ENCODE data around the gene C16orf92. TPM values are rescaled to one million over a fixed set of nuclear protein-coding genes. Genes with fewer than 3 reads are reported as not detected.

The C16orf92 gene
- total and polyA plus RNA-seq, 2 of the 13 experiments (the other 11 are each of a cell fraction or from before 2014, with no cell fraction given): not detected

DNA sequence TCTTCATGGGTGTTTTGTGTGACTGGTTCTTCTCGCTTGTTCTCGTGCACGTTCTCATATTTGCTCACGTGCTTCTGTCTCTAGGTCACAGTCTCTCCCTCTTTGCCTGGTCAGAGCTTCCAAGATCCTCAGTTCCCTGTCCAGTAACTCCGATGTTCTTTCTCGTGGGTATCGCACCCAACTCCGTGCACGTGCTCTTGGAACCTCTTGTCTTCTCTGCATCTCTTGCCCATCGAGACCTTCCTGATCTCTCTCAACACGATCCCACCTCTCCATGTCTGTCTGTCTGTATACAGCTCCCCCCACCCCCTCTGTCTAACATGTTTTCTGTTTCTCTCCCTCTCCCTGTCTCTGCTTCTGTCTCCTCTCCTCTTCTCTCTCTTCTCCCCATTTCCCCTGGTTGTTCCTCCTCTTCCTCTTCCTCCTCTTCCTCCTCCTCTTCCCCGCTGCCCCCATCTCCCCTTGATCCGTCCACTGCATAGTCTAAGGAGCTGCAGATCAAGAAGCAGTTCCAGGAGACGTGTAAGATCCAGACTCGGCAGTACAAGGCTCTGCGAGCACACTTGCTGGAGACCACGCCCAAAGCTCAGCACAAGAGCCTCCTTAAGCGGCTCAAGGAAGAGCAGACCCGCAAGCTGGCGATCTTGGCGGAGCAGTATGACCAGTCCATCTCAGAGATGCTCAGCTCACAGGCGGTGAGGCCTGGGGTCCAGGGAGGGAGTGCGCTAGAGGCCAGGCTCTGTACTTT lies 33.7 kb upstream of the C16orf92 start (continued):
- TF ChIP-seq, protein P1, sequence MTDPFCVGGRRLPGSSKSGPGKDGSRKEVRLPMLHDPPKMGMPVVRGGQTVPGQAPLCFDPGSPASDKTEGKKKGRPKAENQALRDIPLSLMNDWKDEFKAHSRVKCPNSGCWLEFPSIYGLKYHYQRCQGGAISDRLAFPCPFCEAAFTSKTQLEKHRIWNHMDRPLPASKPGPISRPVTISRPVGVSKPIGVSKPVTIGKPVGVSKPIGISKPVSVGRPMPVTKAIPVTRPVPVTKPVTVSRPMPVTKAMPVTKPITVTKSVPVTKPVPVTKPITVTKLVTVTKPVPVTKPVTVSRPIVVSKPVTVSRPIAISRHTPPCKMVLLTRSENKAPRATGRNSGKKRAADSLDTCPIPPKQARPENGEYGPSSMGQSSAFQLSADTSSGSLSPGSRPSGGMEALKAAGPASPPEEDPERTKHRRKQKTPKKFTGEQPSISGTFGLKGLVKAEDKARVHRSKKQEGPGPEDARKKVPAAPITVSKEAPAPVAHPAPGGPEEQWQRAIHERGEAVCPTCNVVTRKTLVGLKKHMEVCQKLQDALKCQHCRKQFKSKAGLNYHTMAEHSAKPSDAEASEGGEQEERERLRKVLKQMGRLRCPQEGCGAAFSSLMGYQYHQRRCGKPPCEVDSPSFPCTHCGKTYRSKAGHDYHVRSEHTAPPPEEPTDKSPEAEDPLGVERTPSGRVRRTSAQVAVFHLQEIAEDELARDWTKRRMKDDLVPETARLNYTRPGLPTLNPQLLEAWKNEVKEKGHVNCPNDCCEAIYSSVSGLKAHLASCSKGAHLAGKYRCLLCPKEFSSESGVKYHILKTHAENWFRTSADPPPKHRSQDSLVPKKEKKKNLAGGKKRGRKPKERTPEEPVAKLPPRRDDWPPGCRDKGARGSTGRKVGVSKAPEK (CRISPR knock-in tag; IDR thresholded peaks at IDR 0.05; ENCODE audit: borderline replicate concordance): no peak
- TF ChIP-seq LBX2 (CRISPR knock-in tag; IDR thresholded peaks at IDR 0.05; ENCODE audit: borderline replicate concordance) (no peak), ZFP37 (CRISPR knock-in tag; IDR thresholded peaks at IDR 0.05; ENCODE audit: borderline replicate concordance) (no peak), ZSCAN21 (CRISPR knock-in tag; IDR thresholded peaks at IDR 0.05; ENCODE audit: borderline replicate concordance) (no peak)

- Histone ChIP-seq H3K4me2 (ENCODE audit: low read depth, low read length) (no peak overlapping the region), H3K4me3 (replicated peaks in 1 of 3; ENCODE audit: insufficient read depth in 1 of 3, low read depth in 2 of 3, low read length in 3 of 3) (no peak overlapping the region), H3K4me1 (ENCODE audit: insufficient read depth, low read length) (peaks cover 8% of the 10 kb centered on the region), H2AFZ (ENCODE audit: low read length) (no peak overlapping the region), H3K27ac (ENCODE audit: extremely low read length, insufficient read depth, low read length) (no peak overlapping the region), H3K9me3 (ENCODE audit: low read length) (no peaks in the 10 kb centered on the region), H3K27me3 (ENCODE audit: control insufficient read depth in 1 of 2, insufficient read depth in 2 of 2, low read length in 2 of 2) (no peaks in the 10 kb centered on the region), H3K79me2 (ENCODE audit: insufficient read depth, low read length) (no peaks in the 10 kb centered on the region), H4K20me1 (ENCODE audit: insufficient read depth, low read length) (no peaks in the 10 kb centered on the region), H3K9ac (ENCODE audit: insufficient read depth, low read depth, low read length) (no peak overlapping the region), H3K36me3 (replicated peaks in 1 of 2; ENCODE audit: control insufficient read depth in 1 of 2, insufficient read depth in 2 of 2, low read length in 2 of 2) (peaks cover 40 to 79% of the 10 kb centered on the region in 2 experiments)
- CTCF ChIA-PET (ENCODE audit: low intra/inter-chr PET ratio, low total read pairs): no interaction called here
- ATAC-seq (no peak), DNase-seq (ENCODE audit: low spot score) (no peak), FAIRE-seq (no peak)
- intact Hi-C loops (cut with micrococcal nuclease; ENCODE audit: unreplicated experiment) (no loop called here), in situ Hi-C loops (cut with HindIII; ENCODE audit: extremely low pct_ligation_motif_present, low pct_unique_long_range_greater_than_20kb) (no loop called here)
- BruUV-seq (replicated peaks): no TSS peak
- WGBS (ENCODE audit: low lambda C conversion rate): 98% methylated on average over 2 of the region's 2 CpGs
- POLR2A ChIA-PET: interaction anchor here (1.0 kb wide), 1 partner anchor 17 kb away, joined by 3 read pairs; no protein-coding TSS in a partner anchor
- TF ChIP-seq ZNF253 (CRISPR knock-in tag; IDR thresholded peaks at IDR 0.05; ENCODE audit: borderline replicate concordance) (no peak), ZC3H13 (CRISPR knock-in tag; IDR thresholded peaks at IDR 0.05) (no peak), HMGXB3 (CRISPR knock-in tag; IDR thresholded peaks at IDR 0.05; ENCODE audit: borderline replicate concordance) (no peak), ZNF224 (CRISPR knock-in tag; IDR thresholded peaks at IDR 0.05) (no peak), HDAC2 (CRISPR knock-in tag; IDR thresholded peaks at IDR 0.05) (no peak), SYNCRIP (IDR thresholded peaks at IDR 0.05; ENCODE audit: insufficient read depth, low read depth, low read length) (no peak), ZNF501 (CRISPR knock-in tag; IDR thresholded peaks at IDR 0.05) (no peak), HNRNPL (IDR thresholded peaks at IDR 0.05; ENCODE audit: low read depth, low read length) (no peak)
These were observed 33.0 kb upstream of the C16orf92 start for GRCh38 chr16:29990034-29990433.
